ENCODE data around the gene HNF1B. TPM values are rescaled to one million over a fixed set of nuclear protein-coding genes. Genes with fewer than 3 reads are reported as not detected.
A peak's percentile ranks its signal among the peaks of the same experiment; 100 is the strongest.

HNF1B gene
- total RNA-seq, 2 donors from 2014 or later = 2.7 to 7.0 TPM

GRCh38 chr17:37708616-37709212 lies 36.1 kb downstream of the HNF1B start:
- H3K4me1 ChIP-seq (replicated peaks) = peaks cover 2% of the 10 kb centered on the region
- 74% methylated on average over 8 of the region's 8 CpGs for WGBS
- no peak for DNase-seq (ENCODE audit: low spot score)
- no peaks in the 10 kb centered on the region for H3K36me3 ChIP-seq
- H3K27ac ChIP-seq = no peak overlapping the region
- no peaks in the 10 kb centered on the region for H3K27me3 ChIP-seq (replicated peaks; ENCODE audit: insufficient read depth)
- no peak overlapping the region for H3K4me3 ChIP-seq
- no peaks in the 10 kb centered on the region for H3K9me3 ChIP-seq
- TF ChIP-seq POLR2AphosphoS5 (IDR thresholded peaks at IDR 0.05) (no peak), CTCF (IDR thresholded peaks at IDR 0.05) (no peak), POLR2A (IDR thresholded peaks at IDR 0.05) (no peak)
- intact Hi-C loops (cut with DNase I) = no loop called here

GRCh38 chr17:37708008-37708615 lies 36.7 kb downstream of the HNF1B start:
- Histone ChIP-seq H3K4me3 (no peak overlapping the region), H3K9me3 (no peaks in the 10 kb centered on the region), H3K4me1 (replicated peaks) (peaks cover 2% of the 10 kb centered on the region), H3K27me3 (replicated peaks; ENCODE audit: insufficient read depth) (no peaks in the 10 kb centered on the region), H3K36me3 (no peaks in the 10 kb centered on the region), H3K27ac (no peak overlapping the region)
- TF ChIP-seq CTCF (IDR thresholded peaks at IDR 0.05) (no peak), POLR2A (IDR thresholded peaks at IDR 0.05) (no peak), POLR2AphosphoS5 (IDR thresholded peaks at IDR 0.05) (no peak)
- intact Hi-C loops (cut with DNase I) = no loop called here
- 85% methylated on average over 7 of the region's 7 CpGs for WGBS
- DNase-seq (ENCODE audit: low spot score) = no peak

GRCh38 chr17:37706446-37706845 lies 38.4 kb downstream of the HNF1B start:
- Histone ChIP-seq H3K27ac (no peak overlapping the region), H3K36me3 (no peaks in the 10 kb centered on the region), H3K9me3 (no peaks in the 10 kb centered on the region), H3K4me3 (no peak overlapping the region), H3K4me1 (replicated peaks) (peaks cover 2% of the 10 kb centered on the region), H3K27me3 (replicated peaks; ENCODE audit: insufficient read depth) (no peaks in the 10 kb centered on the region)
- TF ChIP-seq POLR2A (IDR thresholded peaks at IDR 0.05) = no peak
- no peak for TF ChIP-seq POLR2AphosphoS5 (IDR thresholded peaks at IDR 0.05)
- WGBS = 81% methylated on average over 2 of the region's 2 CpGs
- no peak for DNase-seq (ENCODE audit: low spot score)
- intact Hi-C loops (cut with DNase I) = no loop called here

GRCh38 chr17:37702598-37702997 lies 42.3 kb downstream of the HNF1B start:
- DNase-seq (ENCODE audit: low spot score) = no peak
- Histone ChIP-seq H3K4me1 (replicated peaks) (no peaks in the 10 kb centered on the region), H3K4me3 (no peak overlapping the region), H3K36me3 (no peaks in the 10 kb centered on the region), H3K9me3 (no peaks in the 10 kb centered on the region), H3K27me3 (replicated peaks; ENCODE audit: insufficient read depth) (no peaks in the 10 kb centered on the region), H3K27ac (no peak overlapping the region)
- TF ChIP-seq POLR2A (IDR thresholded peaks at IDR 0.05) (no peak), CTCF (IDR thresholded peaks at IDR 0.05) (no peak), POLR2AphosphoS5 (IDR thresholded peaks at IDR 0.05) (no peak)
- intact Hi-C loops (cut with DNase I) = no loop called here

- 33% methylated on average over 5 of the region's 5 CpGs for WGBS
- intact Hi-C loops (cut with DNase I) = no loop called here
- Histone ChIP-seq H3K4me1 (replicated peaks) (no peaks in the 10 kb centered on the region), H3K27me3 (replicated peaks; ENCODE audit: insufficient read depth) (no peaks in the 10 kb centered on the region), H3K9me3 (no peaks in the 10 kb centered on the region), H3K36me3 (no peaks in the 10 kb centered on the region), H3K4me3 (no peak overlapping the region), H3K27ac (no peak overlapping the region)
- no peak for DNase-seq (ENCODE audit: low spot score)
- peak in 3 of 4 experiments; percentile 54 to 66 (median 61) for TF ChIP-seq CTCF (IDR thresholded peaks at IDR 0.05)
- TF ChIP-seq POLR2AphosphoS5 (IDR thresholded peaks at IDR 0.05) = no peak
Observed at GRCh38 chr17:37701496-37701898, 43.4 kb downstream of the HNF1B start.

Data from prostate gland (tissue), 2 donors.